ENCODE data around the gene ARHGAP4.

The ARHGAP4 gene

GRCh38 chrX:153889123-153889522 lies 36.9 kb downstream of the ARHGAP4 start:
- no peaks in the 10 kb centered on the region for H3K36me3 ChIP-seq (ENCODE audit: control insufficient read depth, low read depth, low read length)
- no peak overlapping the region for H3K4me3 ChIP-seq (ENCODE audit: low read length)
- H3K9ac ChIP-seq (ENCODE audit: low read length), result no peak overlapping the region
- no peak overlapping the region for H3K27ac ChIP-seq (ENCODE audit: low read length)
- peaks cover 5% of the 10 kb centered on the region for H3K4me1 ChIP-seq (ENCODE audit: control insufficient read depth, low read depth, low read length)
- H3K27me3 ChIP-seq (ENCODE audit: control insufficient read depth, insufficient read depth, low read length), result peaks cover 28% of the 10 kb centered on the region
- H3K9me3 ChIP-seq (ENCODE audit: control insufficient read depth, low read depth, low read length), result peaks cover 22% of the 10 kb centered on the region

GRCh38 chrX:153888344-153888743 lies 37.7 kb downstream of the ARHGAP4 start:
- peaks cover 8% of the 10 kb centered on the region for H3K4me1 ChIP-seq (ENCODE audit: control insufficient read depth, low read depth, low read length)
- peaks cover 18% of the 10 kb centered on the region for H3K9me3 ChIP-seq (ENCODE audit: control insufficient read depth, low read depth, low read length)
- H3K27me3 ChIP-seq (ENCODE audit: control insufficient read depth, insufficient read depth, low read length), result peaks cover 28% of the 10 kb centered on the region
- H3K9ac ChIP-seq (ENCODE audit: low read length), result no peak overlapping the region
- no peaks in the 10 kb centered on the region for H3K36me3 ChIP-seq (ENCODE audit: control insufficient read depth, low read depth, low read length)
- H3K27ac ChIP-seq (ENCODE audit: low read length), result no peak overlapping the region
- H3K4me3 ChIP-seq (ENCODE audit: low read length), result no peak overlapping the region

GRCh38 chrX:153887385-153887784 lies 38.7 kb downstream of the ARHGAP4 start:
- H3K9ac ChIP-seq (ENCODE audit: low read length), result no peak overlapping the region

GRCh38 chrX:153886915-153887314 lies 39.1 kb downstream of the ARHGAP4 start:
- peaks cover 8% of the 10 kb centered on the region for H3K4me1 ChIP-seq (ENCODE audit: control insufficient read depth, low read depth, low read length)
- no peaks in the 10 kb centered on the region for H3K36me3 ChIP-seq (ENCODE audit: control insufficient read depth, low read depth, low read length)
- H3K9ac ChIP-seq (ENCODE audit: low read length), result no peak overlapping the region
- H3K4me3 ChIP-seq (ENCODE audit: low read length), result peak overlapping the region; percentile 46
- H3K27me3 ChIP-seq (ENCODE audit: control insufficient read depth, insufficient read depth, low read length), result peaks cover 28% of the 10 kb centered on the region
- H3K9me3 ChIP-seq (ENCODE audit: control insufficient read depth, low read depth, low read length), result peaks cover 14% of the 10 kb centered on the region
- no peak overlapping the region for H3K27ac ChIP-seq (ENCODE audit: low read length)

More at GRCh38 chrX:153887385-153887784, 38.7 kb downstream of the ARHGAP4 start:
- Histone ChIP-seq H3K27ac (ENCODE audit: low read length) (no peak overlapping the region), H3K4me1 (ENCODE audit: control insufficient read depth, low read depth, low read length) (peaks cover 8% of the 10 kb centered on the region), H3K9me3 (ENCODE audit: control insufficient read depth, low read depth, low read length) (peaks cover 18% of the 10 kb centered on the region), H3K4me3 (ENCODE audit: low read length) (no peak overlapping the region), H3K27me3 (ENCODE audit: control insufficient read depth, insufficient read depth, low read length) (peaks cover 28% of the 10 kb centered on the region), H3K36me3 (ENCODE audit: control insufficient read depth, low read depth, low read length) (no peaks in the 10 kb centered on the region)

GRCh38 chrX:153885968-153886903 lies 39.8 kb downstream of the ARHGAP4 start, which contains the start of gene L1CAM:
Gene L1CAM (minus strand): TSS chrX:153886173. CDS start chrX:153875836, 10,337 bp downstream.
- H3K27ac ChIP-seq (ENCODE audit: low read length), result no peak within 1 kb of the TSS
- H3K9me3 ChIP-seq (ENCODE audit: control insufficient read depth, low read depth, low read length), result peaks cover 13% of the 10 kb centered on the region
- H3K36me3 ChIP-seq (ENCODE audit: control insufficient read depth, low read depth, low read length), result no peaks in the 10 kb centered on the region
- H3K9ac ChIP-seq (ENCODE audit: low read length), result no peak within 1 kb of the TSS
- H3K4me3 ChIP-seq (ENCODE audit: low read length), result peak within 1 kb of the TSS; percentile 46
- peaks cover 28% of the 10 kb centered on the region for H3K27me3 ChIP-seq (ENCODE audit: control insufficient read depth, insufficient read depth, low read length)
- H3K4me1 ChIP-seq (ENCODE audit: control insufficient read depth, low read depth, low read length), result peaks cover 8% of the 10 kb centered on the region

- peaks cover 28% of the 10 kb centered on the region for H3K27me3 ChIP-seq (ENCODE audit: control insufficient read depth, insufficient read depth, low read length)
- peak overlapping the region; percentile 39 for H3K4me3 ChIP-seq (ENCODE audit: low read length)
- H3K9me3 ChIP-seq (ENCODE audit: control insufficient read depth, low read depth, low read length), result peaks cover 8% of the 10 kb centered on the region
- peaks cover 11% of the 10 kb centered on the region for H3K4me1 ChIP-seq (ENCODE audit: control insufficient read depth, low read depth, low read length)
- no peaks in the 10 kb centered on the region for H3K36me3 ChIP-seq (ENCODE audit: control insufficient read depth, low read depth, low read length)
- H3K9ac ChIP-seq (ENCODE audit: low read length), result no peak overlapping the region
- H3K27ac ChIP-seq (ENCODE audit: low read length), result no peak overlapping the region
These were observed 40.8 kb downstream of the ARHGAP4 start for GRCh38 chrX:153885208-153885787.

- Histone ChIP-seq H3K27ac (ENCODE audit: low read length) (no peak overlapping the region), H3K27me3 (ENCODE audit: control insufficient read depth, insufficient read depth, low read length) (peaks cover 28% of the 10 kb centered on the region), H3K4me3 (ENCODE audit: low read length) (peak overlapping the region; percentile 39), H3K9ac (ENCODE audit: low read length) (no peak overlapping the region), H3K9me3 (ENCODE audit: control insufficient read depth, low read depth, low read length) (peaks cover 8% of the 10 kb centered on the region), H3K4me1 (ENCODE audit: control insufficient read depth, low read depth, low read length) (peaks cover 18% of the 10 kb centered on the region), H3K36me3 (ENCODE audit: control insufficient read depth, low read depth, low read length) (no peaks in the 10 kb centered on the region)
These were observed 41.5 kb downstream of the ARHGAP4 start for GRCh38 chrX:153884590-153884989.

- peaks cover 8% of the 10 kb centered on the region for H3K9me3 ChIP-seq (ENCODE audit: control insufficient read depth, low read depth, low read length)
- H3K9ac ChIP-seq (ENCODE audit: low read length), result no peak overlapping the region
- peaks cover 28% of the 10 kb centered on the region for H3K27me3 ChIP-seq (ENCODE audit: control insufficient read depth, insufficient read depth, low read length)
- no peak overlapping the region for H3K27ac ChIP-seq (ENCODE audit: low read length)
- H3K4me3 ChIP-seq (ENCODE audit: low read length), result no peak overlapping the region
- no peaks in the 10 kb centered on the region for H3K36me3 ChIP-seq (ENCODE audit: control insufficient read depth, low read depth, low read length)
- H3K4me1 ChIP-seq (ENCODE audit: control insufficient read depth, low read depth, low read length), result peaks cover 18% of the 10 kb centered on the region
These were observed 41.9 kb downstream of the ARHGAP4 start for GRCh38 chrX:153884136-153884535.

- Histone ChIP-seq H3K4me1 (ENCODE audit: control insufficient read depth, low read depth, low read length) (peaks cover 22% of the 10 kb centered on the region), H3K27me3 (ENCODE audit: control insufficient read depth, insufficient read depth, low read length) (peaks cover 28% of the 10 kb centered on the region), H3K4me3 (ENCODE audit: low read length) (no peak overlapping the region), H3K9ac (ENCODE audit: low read length) (no peak overlapping the region), H3K27ac (ENCODE audit: low read length) (no peak overlapping the region), H3K9me3 (ENCODE audit: control insufficient read depth, low read depth, low read length) (peaks cover 8% of the 10 kb centered on the region), H3K36me3 (ENCODE audit: control insufficient read depth, low read depth, low read length) (no peaks in the 10 kb centered on the region)
These were observed 42.8 kb downstream of the ARHGAP4 start for GRCh38 chrX:153883163-153883843.

GRCh38 chrX:153882557-153882956 lies 43.5 kb downstream of the ARHGAP4 start:
- no peaks in the 10 kb centered on the region for H3K36me3 ChIP-seq (ENCODE audit: control insufficient read depth, low read depth, low read length)
- H3K27me3 ChIP-seq (ENCODE audit: control insufficient read depth, insufficient read depth, low read length), result peaks cover 22% of the 10 kb centered on the region
- H3K4me1 ChIP-seq (ENCODE audit: control insufficient read depth, low read depth, low read length), result peaks cover 24% of the 10 kb centered on the region
- H3K4me3 ChIP-seq (ENCODE audit: low read length), result no peak overlapping the region
- no peak overlapping the region for H3K9ac ChIP-seq (ENCODE audit: low read length)
- H3K9me3 ChIP-seq (ENCODE audit: control insufficient read depth, low read depth, low read length), result peaks cover 5% of the 10 kb centered on the region
- H3K27ac ChIP-seq (ENCODE audit: low read length), result no peak overlapping the region

- no peaks in the 10 kb centered on the region for H3K36me3 ChIP-seq (ENCODE audit: control insufficient read depth, low read depth, low read length)
- no peak overlapping the region for H3K27ac ChIP-seq (ENCODE audit: low read length)
- peaks cover 24% of the 10 kb centered on the region for H3K4me1 ChIP-seq (ENCODE audit: control insufficient read depth, low read depth, low read length)
- H3K27me3 ChIP-seq (ENCODE audit: control insufficient read depth, insufficient read depth, low read length), result peaks cover 19% of the 10 kb centered on the region
- peaks cover 5% of the 10 kb centered on the region for H3K9me3 ChIP-seq (ENCODE audit: control insufficient read depth, low read depth, low read length)
- H3K9ac ChIP-seq (ENCODE audit: low read length), result no peak overlapping the region
- no peak overlapping the region for H3K4me3 ChIP-seq (ENCODE audit: low read length)
These were observed 44.0 kb downstream of the ARHGAP4 start for GRCh38 chrX:153882086-153882498.

Measured in iPS-18a (cell line).